Lung (tissue), 12 donors: ENCODE data around the gene GALNT12. TPM values are rescaled to one million over a fixed set of nuclear protein-coding genes. Genes with fewer than 3 reads are reported as not detected.

Source experiments
- ATAC-seq: fragments of 200-7000 bp; cut with Tn5 transposase; one replicate; pipeline ENCODE4 v1.9.1; 2020; ENCODE audit warnings: moderate number of reproducible peaks; ENCODE audit not compliant: insufficient read depth, low FRiP score
- DNase-seq, 3 donors: peaks; one replicate each; pipeline ENCODE4 v3.0.0-alpha.2; 2013 to 2017
- H3K27ac ChIP-seq, 2 donors: one replicate each; pipeline ENCODE4 v1.5.1; 2013; ENCODE audit warnings: mild to moderate bottlenecking in 2 of 2, moderate library complexity in 2 of 2, control low read depth in 1 of 2, inconsistent platforms in 1 of 2, low read depth in 1 of 2, low read length in 1 of 2
- H3K27me3 ChIP-seq, 3 donors: one replicate each; pipeline ENCODE4 v1.5.1; 2013; ENCODE audit warnings: low read length in 2 of 3; ENCODE audit not compliant: control insufficient read depth in 3 of 3, insufficient read depth in 3 of 3
- H3K36me3 ChIP-seq, 4 donors: one replicate each; pipeline ENCODE4 v1.5.1; 2013; ENCODE audit warnings: low read length in 4 of 4, mild to moderate bottlenecking in 1 of 4, moderate library complexity in 1 of 4; ENCODE audit not compliant: control insufficient read depth in 4 of 4, insufficient read depth in 4 of 4
- H3K4me1 ChIP-seq, 5 donors: one replicate each; pipeline ENCODE4 v1.5.1; 2013; ENCODE audit warnings: low read length in 5 of 5, mild to moderate bottlenecking in 2 of 5, moderate library complexity in 1 of 5; ENCODE audit not compliant: control insufficient read depth in 5 of 5, insufficient read depth in 5 of 5
- H3K4me3 ChIP-seq: one replicate; pipeline ENCODE4 v1.5.1; 2013; ENCODE audit warnings: mild to moderate bottlenecking, control low read depth, moderate library complexity
- H3K9ac ChIP-seq, 2 donors: one replicate each; pipeline ENCODE4 v1.5.1; 2013; ENCODE audit warnings: low read length in 2 of 2, control low read depth in 1 of 2; ENCODE audit not compliant: insufficient read depth in 1 of 2
- H3K9me3 ChIP-seq, 4 donors: one replicate each; pipeline ENCODE4 v1.5.1; 2013; ENCODE audit warnings: low read length in 3 of 4, mild to moderate bottlenecking in 1 of 4, moderate library complexity in 1 of 4; ENCODE audit not compliant: control insufficient read depth in 4 of 4, insufficient read depth in 3 of 4
- WGBS, 2 donors: extraction: QIAGEN DNeasy Blood & Tissue Kit; methylation state at CpG; one replicate each; pipeline ENCODE4 v1.1.7; 2013; 5-methylcytosine and 5-hydroxymethylcytosine counted together
- polyA plus RNA-seq, 2 donors: library from polyadenylated mRNA; stranded (reverse); fragments of 200-250 nt; gene quantifications; one replicate each; pipeline ENCODE4 v1.2.1, GENCODE V29; 2013
- total RNA-seq, 2 donors: library from RNA; depleted of rRNA in 1 of 2; stranded (reverse); fragments of >200 nt in 1 of 2; gene quantifications; one replicate each; pipeline ENCODE4 v1.2.1, GENCODE V29; 2014 to 2021
- TF ChIP-seq, protein P1 (sequence below): IDR thresholded peaks from 2 replicates; pipeline ENCODE4 v1.5.1; 2012; ENCODE audit warnings: mild to moderate bottlenecking; ENCODE audit errors: control extremely low read depth, extremely low read depth
- donor health status: control.
- donor health status: control.
- donor health status: Bipolar disorder and iron deficiency.
- donor health status: healthy.
- donor health status: DM: yes; HTN: yes; CAD: no.

GALNT12 gene
- total and polyA plus RNA-seq, 4 donors = 7.9 to 35.0 (median 20.1) TPM

DNA sequence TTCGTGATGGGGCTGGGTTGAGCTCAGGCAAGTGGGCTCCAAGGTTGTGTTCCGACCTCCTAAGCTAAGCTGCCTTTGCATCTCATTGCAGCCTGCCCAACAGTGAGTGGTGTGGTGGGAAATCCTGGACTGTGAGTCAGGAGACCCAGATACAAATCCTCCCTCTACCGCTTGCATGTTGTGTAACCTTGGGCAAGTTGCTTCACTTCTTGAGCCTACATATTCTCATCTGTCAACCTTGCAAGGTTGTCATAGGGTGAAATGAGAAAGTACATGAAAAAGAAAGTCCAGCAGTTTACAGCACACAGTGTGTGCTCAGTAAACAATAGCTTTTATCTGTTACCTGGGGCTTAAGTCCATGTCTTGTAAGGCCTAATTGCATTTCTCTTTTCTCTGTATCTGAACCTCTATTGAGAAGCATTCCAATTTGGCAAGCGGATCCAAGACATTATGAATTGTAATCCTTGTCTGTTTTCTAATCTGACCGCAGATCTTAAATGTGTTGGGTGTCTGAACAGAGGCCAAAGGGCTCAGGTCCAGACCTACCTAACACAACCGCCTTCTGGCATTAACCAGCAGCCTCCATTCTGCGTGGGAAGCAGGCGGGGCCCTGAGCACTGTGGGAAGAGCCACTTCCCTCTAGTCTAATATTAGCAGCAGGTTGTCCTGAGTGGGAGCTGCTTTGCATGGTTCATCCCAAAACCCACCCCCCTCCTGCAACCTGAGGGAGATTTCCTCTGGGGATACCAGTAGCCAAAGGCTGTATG is 1.8 kb upstream of the GALNT12 start:
- Histone ChIP-seq H3K9ac (no peak overlapping the region), H3K4me1 (peaks cover 0 to 20% (median 4%) of the 10 kb centered on the region in 5 donors), H3K36me3 (no peaks in the 10 kb centered on the region), H3K4me3 (no peak overlapping the region), H3K27me3 (no peaks in the 10 kb centered on the region), H3K27ac (no peak overlapping the region), H3K9me3 (no peaks in the 10 kb centered on the region)
- TF ChIP-seq, protein P1, sequence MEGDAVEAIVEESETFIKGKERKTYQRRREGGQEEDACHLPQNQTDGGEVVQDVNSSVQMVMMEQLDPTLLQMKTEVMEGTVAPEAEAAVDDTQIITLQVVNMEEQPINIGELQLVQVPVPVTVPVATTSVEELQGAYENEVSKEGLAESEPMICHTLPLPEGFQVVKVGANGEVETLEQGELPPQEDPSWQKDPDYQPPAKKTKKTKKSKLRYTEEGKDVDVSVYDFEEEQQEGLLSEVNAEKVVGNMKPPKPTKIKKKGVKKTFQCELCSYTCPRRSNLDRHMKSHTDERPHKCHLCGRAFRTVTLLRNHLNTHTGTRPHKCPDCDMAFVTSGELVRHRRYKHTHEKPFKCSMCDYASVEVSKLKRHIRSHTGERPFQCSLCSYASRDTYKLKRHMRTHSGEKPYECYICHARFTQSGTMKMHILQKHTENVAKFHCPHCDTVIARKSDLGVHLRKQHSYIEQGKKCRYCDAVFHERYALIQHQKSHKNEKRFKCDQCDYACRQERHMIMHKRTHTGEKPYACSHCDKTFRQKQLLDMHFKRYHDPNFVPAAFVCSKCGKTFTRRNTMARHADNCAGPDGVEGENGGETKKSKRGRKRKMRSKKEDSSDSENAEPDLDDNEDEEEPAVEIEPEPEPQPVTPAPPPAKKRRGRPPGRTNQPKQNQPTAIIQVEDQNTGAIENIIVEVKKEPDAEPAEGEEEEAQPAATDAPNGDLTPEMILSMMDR = no peak
- WGBS, 2 donors = 69 to 77% methylated on average over 8 of the region's 8 CpGs
- DNase-seq (no peak), ATAC-seq (no peak)

DNA sequence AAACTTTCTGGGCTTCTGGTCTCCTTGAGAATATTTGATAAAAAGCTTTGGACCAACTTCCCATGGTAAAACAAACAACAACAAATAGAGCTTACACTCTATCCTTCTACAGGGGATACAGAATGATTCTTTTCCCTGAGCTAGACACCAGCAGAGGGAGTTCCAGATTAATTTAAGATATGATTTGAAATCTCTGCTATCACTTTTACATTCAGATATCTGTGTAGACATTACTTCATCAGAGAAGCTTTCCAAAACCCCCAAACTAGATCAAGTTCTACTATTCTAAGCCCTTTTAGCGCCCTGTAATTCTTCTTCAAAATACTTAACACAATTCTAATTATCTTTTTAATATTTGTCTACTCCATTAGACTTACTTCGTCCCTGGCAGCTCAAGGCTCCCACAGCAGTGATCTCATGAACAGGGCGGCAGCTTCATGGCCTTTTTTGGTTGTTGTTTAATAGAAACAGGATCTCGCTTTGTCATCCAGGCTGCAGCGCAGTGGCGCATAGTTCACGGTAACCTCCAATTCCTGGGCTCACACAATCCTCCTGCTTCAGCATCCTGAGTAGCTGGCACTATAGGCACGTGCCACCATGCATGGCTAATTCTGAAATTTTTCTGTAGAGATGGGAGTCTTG is 955 bp upstream of the GALNT12 start:
- WGBS, 2 donors = 85 to 93% methylated on average over 8 of the region's 8 CpGs
- Histone ChIP-seq H3K27me3 (no peaks in the 10 kb centered on the region), H3K9ac (peak overlapping the region in 1 of 2 donors; percentile 23), H3K9me3 (no peaks in the 10 kb centered on the region), H3K4me1 (peaks cover 0 to 20% (median 4%) of the 10 kb centered on the region in 5 donors), H3K27ac (no peak overlapping the region), H3K36me3 (no peaks in the 10 kb centered on the region), H3K4me3 (no peak overlapping the region)
- ATAC-seq (no peak), DNase-seq (no peak)
- TF ChIP-seq, protein P1 = no peak

DNA sequence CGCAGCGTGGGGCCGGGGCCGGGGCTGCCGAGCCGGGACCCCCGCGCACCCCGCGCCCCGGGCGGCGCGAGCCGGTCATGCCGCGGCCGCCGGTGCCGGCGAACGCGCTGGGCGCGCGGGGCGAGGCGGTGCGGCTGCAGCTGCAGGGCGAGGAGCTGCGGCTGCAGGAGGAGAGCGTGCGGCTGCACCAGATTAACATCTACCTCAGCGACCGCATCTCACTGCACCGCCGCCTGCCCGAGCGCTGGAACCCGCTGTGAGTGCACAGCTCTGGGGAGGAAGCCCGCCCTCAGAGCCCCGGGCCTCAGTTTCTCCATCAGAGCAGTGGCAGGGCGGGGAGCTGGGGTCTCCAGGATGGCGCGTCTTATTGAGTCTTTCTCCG is 335 bp downstream of the GALNT12 start:
- DNase-seq = no peak
- H3K9me3 ChIP-seq = no peaks in the 10 kb centered on the region
- H3K9ac ChIP-seq = no peak overlapping the region
- peaks cover 0 to 20% (median 4%) of the 10 kb centered on the region in 5 donors for H3K4me1 ChIP-seq
- no peaks in the 10 kb centered on the region for H3K36me3 ChIP-seq
- TF ChIP-seq, protein P1 = no peak
- WGBS, 2 donors = 0 to 1% methylated on average over 36 to 46 of the region's 46 CpGs
- no peak for ATAC-seq
- no peaks in the 10 kb centered on the region for H3K27me3 ChIP-seq
- peak overlapping the region; percentile 39 for H3K4me3 ChIP-seq
- H3K27ac ChIP-seq = no peak overlapping the region
